GM21515 (cell line): ENCODE measurements around the gene ANKRD66.
"Not testable (repeated sequence)": the region's sequence is repeated elsewhere in the genome, so short reads cannot be mapped to it uniquely, and the experiment has no call there.

Experiments used
- ATAC-seq: cut with Tn5 transposase; IDR thresholded peaks from one replicate; pipeline ENCODE4 v1.9.1; 2021; ENCODE audit not compliant: unreplicated experiment

The ANKRD66 gene

DNA sequence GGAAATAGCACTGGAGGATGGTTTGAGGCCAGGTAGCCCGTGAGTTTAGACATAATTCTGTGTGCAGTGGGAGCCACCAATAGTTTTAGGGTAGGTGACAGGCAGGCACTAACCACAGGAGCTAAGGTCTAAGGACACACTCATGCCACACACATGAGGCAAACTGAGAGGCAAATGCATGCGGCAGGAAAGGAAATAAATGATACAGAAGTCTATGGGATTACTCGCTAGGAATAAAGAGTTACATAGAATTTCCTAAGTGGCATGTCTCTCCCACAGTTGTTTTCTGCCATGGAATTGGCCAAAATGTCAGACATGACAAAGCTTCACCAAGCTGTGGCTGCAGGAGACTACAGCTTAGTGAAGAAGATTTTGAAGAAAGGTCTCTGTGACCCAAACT lies 4.9 kb downstream of the ANKRD66 start:
- no peak for ATAC-seq

DNA sequence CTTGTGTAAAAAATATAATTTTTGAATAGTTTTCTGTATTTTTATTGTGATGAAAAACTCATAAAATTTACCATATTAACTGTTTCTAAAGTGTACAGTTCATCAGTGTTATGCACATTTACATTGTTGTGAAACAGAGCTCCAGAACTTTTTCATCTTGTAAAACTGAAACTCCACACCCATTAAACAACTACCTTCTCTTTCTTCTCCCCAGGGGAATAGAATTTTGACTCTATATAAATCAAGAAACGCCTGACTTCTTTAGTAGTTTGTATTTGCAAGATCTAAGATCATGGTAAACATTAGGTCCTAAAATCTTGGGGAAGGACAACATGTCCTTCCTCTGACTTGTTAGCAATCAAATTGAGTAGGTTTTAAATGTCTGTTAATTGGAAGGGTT lies 9.1 kb downstream of the ANKRD66 start:
- no peak for ATAC-seq

DNA sequence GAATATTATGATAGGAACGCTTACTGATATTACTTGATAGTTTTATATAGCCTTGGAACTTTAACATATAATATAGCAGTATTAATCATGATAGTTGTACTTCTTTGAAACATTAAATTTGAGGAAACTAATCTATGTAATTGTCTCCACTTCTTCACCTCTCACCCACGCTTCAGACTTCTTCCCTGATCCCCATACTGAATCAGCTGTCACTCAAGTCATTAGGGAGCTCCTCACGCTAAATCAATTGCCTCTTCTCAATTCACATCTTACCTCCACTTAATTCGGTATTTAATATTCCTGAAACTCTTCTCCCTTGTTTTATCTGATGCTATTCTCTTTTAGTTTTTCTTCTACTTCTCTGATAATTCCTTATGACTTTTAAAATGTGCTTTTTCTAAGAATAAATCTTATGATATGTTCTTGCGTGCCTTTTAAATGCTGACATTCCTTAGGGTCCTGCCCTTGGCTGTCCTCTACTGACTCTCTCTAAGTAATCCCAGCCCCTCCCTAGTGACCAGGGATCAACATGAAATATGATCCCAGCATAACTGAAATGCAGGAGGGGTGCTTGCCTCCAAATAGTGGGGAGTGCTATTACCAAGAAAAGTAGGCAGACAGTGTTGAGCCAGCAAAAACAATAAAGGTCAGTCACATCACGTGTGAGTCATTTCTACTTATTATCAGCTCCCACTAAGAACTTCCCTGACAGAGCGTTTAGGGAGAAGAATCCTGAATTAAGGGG lies 9.9 kb downstream of the ANKRD66 start:
- ATAC-seq, result no peak

GRCh38 chr6:46757214-46757596 lies 10.5 kb downstream of the ANKRD66 start:
- ATAC-seq, result no peak

- ATAC-seq, result no peak
Observed at GRCh38 chr6:46758960-46759753, 12.4 kb downstream of the ANKRD66 start.

DNA sequence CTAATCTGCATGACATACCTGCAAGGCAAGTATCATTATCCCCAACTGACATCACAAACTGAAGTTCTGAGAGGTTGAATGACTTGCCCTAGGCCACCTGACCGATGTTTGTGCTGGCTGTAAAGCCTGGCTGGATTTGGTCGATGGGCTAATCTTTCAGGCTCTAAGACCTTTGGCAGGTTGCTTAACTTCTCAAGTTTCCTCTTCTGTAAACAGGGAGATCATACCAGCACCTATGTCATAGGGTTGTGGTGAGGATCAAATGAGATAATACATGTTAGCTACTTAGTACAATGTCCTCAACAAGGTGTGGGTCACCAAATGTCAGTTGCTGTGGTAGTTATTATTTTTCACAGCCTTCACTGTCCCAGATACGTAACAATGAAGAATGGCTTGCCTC lies 14.2 kb downstream of the ANKRD66 start:
- ATAC-seq, result no peak

DNA sequence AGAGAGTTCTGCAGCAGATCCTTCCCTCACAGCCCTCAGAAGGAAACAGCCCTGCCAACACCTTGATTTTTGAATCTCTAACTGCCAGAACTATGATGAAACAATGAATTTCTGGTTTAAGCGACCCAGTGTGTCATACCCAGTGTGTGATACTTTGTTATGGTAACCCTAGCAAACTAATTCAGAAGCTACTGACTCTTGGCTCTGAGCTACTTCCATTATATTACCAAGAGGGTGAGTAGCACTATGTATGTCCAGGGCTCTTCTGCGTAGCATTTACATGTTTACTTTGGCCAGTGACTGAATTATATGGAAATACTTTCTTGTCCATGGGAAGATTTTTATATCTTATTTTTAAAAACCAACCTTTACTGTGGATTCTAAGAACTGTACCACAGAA lies 16.7 kb downstream of the ANKRD66 start:
- no peak for ATAC-seq

- not testable (repeated sequence) for ATAC-seq
Observed at GRCh38 chr6:46764280-46764679, 17.5 kb downstream of the ANKRD66 start.

GRCh38 chr6:46764961-46765360 lies 18.2 kb downstream of the ANKRD66 start:
- no peak for ATAC-seq

GRCh38 chr6:46772016-46772415 lies 25.3 kb downstream of the ANKRD66 start:
- no peak for ATAC-seq

DNA sequence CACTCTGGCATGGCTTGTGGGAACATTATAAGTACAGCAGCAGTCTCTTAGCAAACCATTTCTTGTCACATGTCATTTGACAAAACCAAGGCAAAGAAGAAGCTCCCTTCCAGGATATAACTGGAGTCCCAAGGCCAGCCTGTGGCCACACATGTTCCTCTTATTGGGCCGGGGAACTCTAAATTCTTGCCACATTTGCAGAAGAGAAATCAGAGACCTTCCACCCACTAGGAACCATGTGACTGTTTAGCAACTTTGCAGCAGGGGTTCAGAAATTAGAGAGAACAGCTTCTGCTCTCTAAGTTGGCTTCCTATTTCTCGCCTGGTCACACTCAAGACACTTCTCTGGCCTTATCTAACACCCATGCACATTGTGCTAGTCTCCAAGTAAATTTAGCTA lies 26.0 kb downstream of the ANKRD66 start:
- ATAC-seq, result peak; percentile 55

DNA sequence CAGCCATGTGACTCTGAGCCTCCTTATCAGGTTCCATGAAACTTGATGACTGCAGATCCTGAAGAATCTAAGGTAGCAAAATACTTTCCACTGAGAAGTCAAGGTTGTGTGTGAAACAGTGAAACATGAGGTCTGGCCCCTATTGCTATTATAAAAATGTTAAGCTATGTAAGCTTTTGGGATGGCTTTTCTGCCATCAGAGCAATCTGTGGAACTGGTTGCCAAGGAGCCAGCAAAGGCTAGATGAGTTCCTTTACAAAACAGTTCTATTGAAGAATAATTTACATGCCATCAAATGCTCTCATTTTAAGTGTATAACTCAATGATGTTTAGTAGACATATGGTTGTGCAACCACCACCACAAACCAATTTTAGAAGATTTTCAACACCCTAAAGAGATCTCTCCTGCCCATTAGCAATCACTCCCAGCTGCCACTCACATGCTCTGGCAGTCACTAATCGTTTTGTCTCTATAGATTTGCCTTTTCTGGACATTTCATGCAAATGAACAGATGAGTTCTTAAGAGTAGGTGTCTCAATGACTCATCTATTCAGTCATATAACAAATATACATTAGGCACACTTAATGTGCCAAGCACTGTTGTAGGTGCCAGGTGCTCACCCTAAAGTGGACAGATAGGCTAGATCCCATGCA lies 26.6 kb downstream of the ANKRD66 start:
- ATAC-seq, result no peak

DNA sequence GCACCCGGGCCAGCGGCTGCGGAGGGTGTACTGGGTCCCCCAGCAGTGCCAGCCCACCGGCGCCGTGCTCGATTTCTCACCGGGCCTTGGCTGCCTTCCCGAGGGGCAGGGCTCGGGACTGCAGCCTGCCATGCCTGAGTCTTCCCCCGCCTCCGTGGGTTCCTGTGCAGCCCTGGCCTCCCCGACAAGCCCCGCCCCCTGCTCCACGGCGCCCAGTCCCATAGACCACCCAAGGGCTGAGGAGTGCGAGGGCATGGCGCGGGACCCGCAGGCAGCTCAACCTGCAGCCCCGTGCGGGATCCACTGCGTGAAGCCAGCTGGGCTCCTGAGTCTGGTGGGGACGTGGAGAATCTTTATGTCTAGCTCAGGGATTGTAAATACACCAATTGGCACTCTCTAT lies 28.0 kb downstream of the ANKRD66 start:
- ATAC-seq, result not testable (repeated sequence)

- no peak for ATAC-seq
Observed at GRCh38 chr6:46776070-46776712, 29.5 kb downstream of the ANKRD66 start.

- ATAC-seq, result no peak
Observed at GRCh38 chr6:46777476-46778346, 31.0 kb downstream of the ANKRD66 start.

DNA sequence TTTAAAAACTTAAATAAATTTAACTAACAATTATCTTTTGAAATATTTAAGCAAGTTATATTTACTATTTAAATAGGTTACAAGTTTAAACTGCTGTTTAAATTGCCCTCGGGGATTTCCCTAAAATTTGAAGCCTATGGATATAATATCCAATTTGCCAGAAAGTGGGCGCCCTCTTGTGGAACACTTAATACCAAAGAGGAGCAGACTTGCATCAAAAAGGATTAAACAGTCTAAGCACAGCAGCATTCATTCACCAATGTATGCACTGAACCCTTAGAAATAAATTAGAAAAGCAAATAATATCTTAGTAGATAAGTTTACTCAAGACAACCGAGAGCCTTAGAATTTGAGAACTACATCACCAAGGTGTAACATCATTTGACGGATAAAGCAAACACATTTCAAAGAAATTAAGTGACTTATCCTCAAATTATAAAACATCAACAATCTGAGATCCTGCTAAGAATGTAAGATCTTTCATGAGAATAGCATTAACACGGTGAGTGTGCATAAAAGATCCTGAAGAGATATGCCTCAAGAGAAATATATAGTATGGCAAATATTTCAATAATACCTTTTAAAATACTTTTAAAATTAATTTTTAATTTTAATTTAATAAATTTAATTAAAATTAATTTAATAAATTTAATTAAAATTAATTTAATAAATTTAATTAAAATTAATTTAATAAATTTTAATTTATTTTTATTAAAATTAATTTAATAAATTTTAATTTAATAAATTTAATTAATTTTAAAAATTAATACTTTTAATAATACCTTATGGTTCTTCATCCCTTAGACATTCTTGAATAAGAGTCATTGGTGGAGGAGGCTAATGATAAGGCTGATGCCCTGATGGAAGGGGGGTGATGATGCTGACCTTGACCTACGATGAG lies 35.0 kb downstream of the ANKRD66 start:
- ATAC-seq, result no peak

- ATAC-seq, result no peak
Observed at GRCh38 chr6:46784535-46784934, 37.8 kb downstream of the ANKRD66 start.

DNA sequence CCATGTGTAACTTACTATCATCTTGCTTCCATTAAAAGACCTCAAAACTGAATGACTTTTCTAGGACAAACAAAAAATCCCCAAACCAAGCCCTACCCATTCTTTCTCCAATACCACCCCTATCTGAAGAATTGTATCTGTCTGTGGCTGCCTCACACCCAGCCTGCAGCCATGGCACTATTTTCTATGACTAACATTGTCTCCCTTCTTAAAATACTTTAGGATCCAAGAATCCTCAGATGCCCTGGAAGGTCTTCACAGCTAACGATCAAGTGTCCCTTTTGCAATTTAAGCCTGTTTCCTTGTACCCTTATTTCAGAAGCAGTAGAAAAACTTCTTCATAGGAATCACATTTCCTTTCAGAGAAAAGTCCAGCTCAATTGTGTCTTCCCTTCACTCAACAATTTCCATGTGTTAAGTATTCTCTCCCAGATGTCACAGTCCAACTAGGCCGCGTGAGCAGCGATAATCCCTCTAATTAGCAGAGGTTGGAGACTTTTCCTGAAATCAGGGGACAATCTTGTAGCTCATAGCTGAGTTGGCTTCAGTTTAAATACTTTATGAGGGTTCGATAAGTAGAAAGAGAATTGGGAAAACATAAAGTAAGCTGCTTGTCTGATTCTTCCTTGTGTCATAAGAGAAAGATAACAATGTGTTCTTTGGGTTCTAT lies 41.3 kb downstream of the ANKRD66 start:
- no peak for ATAC-seq

GRCh38 chr6:46788791-46789190 lies 42.1 kb downstream of the ANKRD66 start:
- no peak for ATAC-seq
